ENCODE measurements around the gene CABLES2. TPM values are rescaled to one million over a fixed set of nuclear protein-coding genes. Genes with fewer than 3 reads are reported as not detected.

The CABLES2 gene
- total and polyA plus RNA-seq, 9 of the 15 experiments (the other 6 are each of a cell fraction or from before 2014, with no cell fraction given), result 0.46 to 4.2 (median 1.6) TPM

GRCh38 chr20:62366370-62367135 lies 40.5 kb downstream of the CABLES2 start (continued):
- TF ChIP-seq KLF6 (CRISPR knock-in tag; IDR thresholded peaks at IDR 0.05; ENCODE audit: borderline replicate concordance) (no peak), SRSF3 (IDR thresholded peaks at IDR 0.05; ENCODE audit: insufficient read depth, low read length) (no peak), KAT7 (CRISPR knock-in tag; IDR thresholded peaks at IDR 0.05; ENCODE audit: borderline replicate concordance) (0 out of 2 replicates have a peak, but pooled peaks have one; percentile 13), HNRNPLL (IDR thresholded peaks at IDR 0.05; ENCODE audit: low read depth, low read length, poor library complexity, severe bottlenecking) (peak; percentile 46), RBM34 (IDR thresholded peaks at IDR 0.05; ENCODE audit: borderline replicate concordance, insufficient read depth, low read length) (no peak), RCOR1 (IDR thresholded peaks at IDR 0.05; ENCODE audit: borderline replicate concordance in 1 of 2, low read depth in 2 of 2, low read length in 2 of 2) (0 out of 4 replicates have a peak, but pooled peaks of 1 of the 2 experiments have one; percentile 4), KDM4B (IDR thresholded peaks at IDR 0.05; ENCODE audit: borderline replicate concordance in 2 of 2, low read depth in 1 of 2) (no peak), ATF4 (CRISPR knock-in tag; IDR thresholded peaks at IDR 0.05) (no peak), SRF (CRISPR knock-in tag; IDR thresholded peaks at IDR 0.05) (no peak), HDAC8 (tag; IDR thresholded peaks at IDR 0.05) (no peak), HMG20B (CRISPR knock-in tag; IDR thresholded peaks at IDR 0.05) (no peak), CBFB (CRISPR knock-in tag; IDR thresholded peaks at IDR 0.05) (0 out of 2 replicates have a peak, but pooled peaks have one; percentile 2), NFIC (IDR thresholded peaks at IDR 0.05) (peak; percentile 55), TCF7 (IDR thresholded peaks at IDR 0.05; ENCODE audit: borderline replicate concordance) (no peak), CXXC5 (CRISPR knock-in tag; IDR thresholded peaks at IDR 0.05) (no peak; the same call in 1 of the 2 replicates), ZNF197 (CRISPR knock-in tag; IDR thresholded peaks at IDR 0.05; ENCODE audit: low read depth) (no peak), POLR2B (IDR thresholded peaks at IDR 0.05; ENCODE audit: low read depth, partially characterized antibody) (no peak)
- TF ChIP-seq, protein P1, sequence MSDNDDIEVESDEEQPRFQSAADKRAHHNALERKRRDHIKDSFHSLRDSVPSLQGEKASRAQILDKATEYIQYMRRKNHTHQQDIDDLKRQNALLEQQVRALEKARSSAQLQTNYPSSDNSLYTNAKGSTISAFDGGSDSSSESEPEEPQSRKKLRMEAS (CRISPR knock-in tag; IDR thresholded peaks at IDR 0.05), result no peak; the same call in 1 of the 2 replicates
- TF ChIP-seq, protein P2, sequence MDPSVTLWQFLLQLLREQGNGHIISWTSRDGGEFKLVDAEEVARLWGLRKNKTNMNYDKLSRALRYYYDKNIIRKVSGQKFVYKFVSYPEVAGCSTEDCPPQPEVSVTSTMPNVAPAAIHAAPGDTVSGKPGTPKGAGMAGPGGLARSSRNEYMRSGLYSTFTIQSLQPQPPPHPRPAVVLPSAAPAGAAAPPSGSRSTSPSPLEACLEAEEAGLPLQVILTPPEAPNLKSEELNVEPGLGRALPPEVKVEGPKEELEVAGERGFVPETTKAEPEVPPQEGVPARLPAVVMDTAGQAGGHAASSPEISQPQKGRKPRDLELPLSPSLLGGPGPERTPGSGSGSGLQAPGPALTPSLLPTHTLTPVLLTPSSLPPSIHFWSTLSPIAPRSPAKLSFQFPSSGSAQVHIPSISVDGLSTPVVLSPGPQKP (CRISPR knock-in tag; IDR thresholded peaks at IDR 0.05), result no peak
- TF ChIP-seq, protein P3, sequence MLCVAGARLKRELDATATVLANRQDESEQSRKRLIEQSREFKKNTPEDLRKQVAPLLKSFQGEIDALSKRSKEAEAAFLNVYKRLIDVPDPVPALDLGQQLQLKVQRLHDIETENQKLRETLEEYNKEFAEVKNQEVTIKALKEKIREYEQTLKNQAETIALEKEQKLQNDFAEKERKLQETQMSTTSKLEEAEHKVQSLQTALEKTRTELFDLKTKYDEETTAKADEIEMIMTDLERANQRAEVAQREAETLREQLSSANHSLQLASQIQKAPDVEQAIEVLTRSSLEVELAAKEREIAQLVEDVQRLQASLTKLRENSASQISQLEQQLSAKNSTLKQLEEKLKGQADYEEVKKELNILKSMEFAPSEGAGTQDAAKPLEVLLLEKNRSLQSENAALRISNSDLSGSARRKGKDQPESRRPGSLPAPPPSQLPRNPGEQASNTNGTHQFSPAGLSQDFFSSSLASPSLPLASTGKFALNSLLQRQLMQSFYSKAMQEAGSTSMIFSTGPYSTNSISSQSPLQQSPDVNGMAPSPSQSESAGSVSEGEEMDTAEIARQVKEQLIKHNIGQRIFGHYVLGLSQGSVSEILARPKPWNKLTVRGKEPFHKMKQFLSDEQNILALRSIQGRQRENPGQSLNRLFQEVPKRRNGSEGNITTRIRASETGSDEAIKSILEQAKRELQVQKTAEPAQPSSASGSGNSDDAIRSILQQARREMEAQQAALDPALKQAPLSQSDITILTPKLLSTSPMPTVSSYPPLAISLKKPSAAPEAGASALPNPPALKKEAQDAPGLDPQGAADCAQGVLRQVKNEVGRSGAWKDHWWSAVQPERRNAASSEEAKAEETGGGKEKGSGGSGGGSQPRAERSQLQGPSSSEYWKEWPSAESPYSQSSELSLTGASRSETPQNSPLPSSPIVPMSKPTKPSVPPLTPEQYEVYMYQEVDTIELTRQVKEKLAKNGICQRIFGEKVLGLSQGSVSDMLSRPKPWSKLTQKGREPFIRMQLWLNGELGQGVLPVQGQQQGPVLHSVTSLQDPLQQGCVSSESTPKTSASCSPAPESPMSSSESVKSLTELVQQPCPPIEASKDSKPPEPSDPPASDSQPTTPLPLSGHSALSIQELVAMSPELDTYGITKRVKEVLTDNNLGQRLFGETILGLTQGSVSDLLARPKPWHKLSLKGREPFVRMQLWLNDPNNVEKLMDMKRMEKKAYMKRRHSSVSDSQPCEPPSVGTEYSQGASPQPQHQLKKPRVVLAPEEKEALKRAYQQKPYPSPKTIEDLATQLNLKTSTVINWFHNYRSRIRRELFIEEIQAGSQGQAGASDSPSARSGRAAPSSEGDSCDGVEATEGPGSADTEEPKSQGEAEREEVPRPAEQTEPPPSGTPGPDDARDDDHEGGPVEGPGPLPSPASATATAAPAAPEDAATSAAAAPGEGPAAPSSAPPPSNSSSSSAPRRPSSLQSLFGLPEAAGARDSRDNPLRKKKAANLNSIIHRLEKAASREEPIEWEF (CRISPR knock-in tag; IDR thresholded peaks at IDR 0.05), result no peak

All from K562 (cell line).